Body of pancreas (tissue), 4 donors: ENCODE results near the gene AMACR. TPM values are rescaled to one million over a fixed set of nuclear protein-coding genes. Genes with fewer than 3 reads are reported as not detected.

ENCODE experiments used
- ATAC-seq: fragments of 150-250 bp; one replicate; pipeline ENCODE4 v1.9.1; 2016
- DNase-seq, 4 donors: peaks; one replicate each; pipeline ENCODE4 v3.0.0-alpha.2; 2019
- H3K27ac ChIP-seq, 4 donors: fragments of 200-600 bp; sonication (generic); 1 replicate in 3 of 4; 2 replicates in 1 of 4; pipeline versions ENCODE4 v1.5.1 to v1.6.1; 2016 to 2019; ENCODE audit warnings: mild to moderate bottlenecking in 1 of 4, mixed read lengths in 1 of 4, moderate library complexity in 1 of 4
- H3K27me3 ChIP-seq, 2 donors: fragments of 200-600 bp; sonication (generic); one replicate each; pipeline ENCODE4 v1.6.0; 2016; ENCODE audit warnings: mild to moderate bottlenecking in 1 of 2
- H3K36me3 ChIP-seq, 2 donors: fragments of 200-600 bp; sonication (generic); replicated peaks in 1 of 2; 2 replicates each; pipeline ENCODE4 v1.5.1; 2016; ENCODE audit warnings: low read depth in 2 of 2; ENCODE audit not compliant: insufficient read depth in 1 of 2
- H3K4me1 ChIP-seq: fragments of 200-600 bp; sonication (generic); one replicate; pipeline ENCODE4 v1.6.0; 2016
- H3K4me3 ChIP-seq, 2 donors: fragments of 200-600 bp; sonication (generic); 1 replicate in 1 of 2; 2 replicates in 1 of 2; pipeline ENCODE4 v1.5.1; 2016 to 2019
- H3K9me3 ChIP-seq, 3 donors: fragments of 200-600 bp; sonication (generic); 1 replicate in 2 of 3; 2 replicates in 1 of 3; pipeline ENCODE4 v1.5.1; 2016
- CTCF ChIP-seq, 7 experiments: fragments of 450-650 bp in 4 of 7; fragments of 200-600 bp in 3 of 7; sonication (generic) in 3 of 7; IDR thresholded peaks; one replicate each; pipeline ENCODE4 v1.5.1; 2016 to 2019; ENCODE audit warnings: antibody characterized with exemption in 7 of 7
- POLR2A ChIP-seq, 3 donors: fragments of 450-650 bp; IDR thresholded peaks; one replicate each; pipeline ENCODE4 v1.6.1; 2016; ENCODE audit warnings: antibody characterized with exemption in 3 of 3, mild to moderate bottlenecking in 2 of 3
- WGBS, 2 donors: methylation state at CpG; one replicate each; pipeline ENCODE4 v1.1.5; 2017; 5-methylcytosine and 5-hydroxymethylcytosine counted together
- intact Hi-C: fragments of 100-400 bp; cut with DNase I; formaldehyde crosslinking; loops from one replicate; pipeline ENCODE4 v1.15.1; 2023
- total RNA-seq, 2 donors: library from RNA; depleted of rRNA; stranded (reverse); fragments of >200 nt; gene quantifications; one replicate each; pipeline ENCODE4 v1.1.0, GENCODE V29; 2016

The AMACR gene
- total RNA-seq, 2 donors from 2014 or later = 5.4 to 7.3 TPM

DNA sequence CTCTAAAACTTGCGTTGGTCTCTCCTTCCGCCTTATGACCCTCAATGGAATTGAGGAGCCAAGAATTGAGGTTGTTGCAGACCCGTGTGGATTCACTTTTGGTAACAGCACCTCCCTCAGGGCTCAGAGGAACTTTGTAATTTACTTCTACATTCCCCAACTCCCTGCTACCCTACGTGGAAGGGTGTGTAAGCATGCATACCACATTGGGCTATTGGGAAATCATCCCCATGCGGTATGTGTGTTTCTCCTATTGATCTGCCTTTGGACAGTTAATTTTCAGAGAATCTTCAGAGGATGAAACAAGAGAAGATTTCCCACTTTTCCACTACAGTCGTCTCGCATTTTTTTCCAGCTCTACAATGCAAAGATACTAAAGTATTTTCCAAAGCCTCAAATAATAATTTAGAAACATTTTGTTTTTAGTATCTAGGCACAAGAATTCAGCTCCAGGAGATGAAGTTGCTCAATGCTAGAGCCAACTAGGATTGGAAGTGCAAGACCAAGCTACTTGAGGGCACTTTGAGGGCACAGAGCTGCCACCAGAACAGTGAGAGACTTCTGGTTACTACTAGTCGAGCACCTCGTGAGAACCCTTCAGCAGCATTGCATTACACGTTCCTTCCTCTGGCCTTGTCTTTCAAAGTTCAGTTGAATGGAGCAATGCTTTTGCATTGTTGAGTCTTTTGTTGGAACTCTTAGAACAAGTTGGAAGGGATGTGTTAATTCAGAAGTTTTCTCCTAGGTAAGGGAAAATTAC, 31.7 kb upstream of the AMACR start:
- TF ChIP-seq POLR2A (IDR thresholded peaks at IDR 0.05) (no peak), CTCF (IDR thresholded peaks at IDR 0.05) (no peak)
- intact Hi-C loops = no loop called here
- no peak overlapping the region for H3K27ac ChIP-seq
- no peaks in the 10 kb centered on the region for H3K27me3 ChIP-seq
- H3K4me1 ChIP-seq = peaks cover 31% of the 10 kb centered on the region
- no peak for ATAC-seq
- DNase-seq = no peak
- H3K9me3 ChIP-seq = no peaks in the 10 kb centered on the region
- H3K36me3 ChIP-seq = no peaks in the 10 kb centered on the region
- WGBS, 2 donors = 93 to 95% methylated on average over 10 of the region's 10 CpGs
- no peak overlapping the region for H3K4me3 ChIP-seq

GRCh38 chr5:34038838-34039237, 31.0 kb upstream of the AMACR start:
- H3K27me3 ChIP-seq = no peaks in the 10 kb centered on the region
- DNase-seq (no peak), ATAC-seq (no peak)
- WGBS, 2 donors = 98 to 100% methylated on average over 4 of the region's 4 CpGs
- H3K36me3 ChIP-seq = no peaks in the 10 kb centered on the region
- H3K9me3 ChIP-seq = no peaks in the 10 kb centered on the region
- no peak overlapping the region for H3K27ac ChIP-seq
- intact Hi-C loops = no loop called here
- H3K4me1 ChIP-seq = peaks cover 27% of the 10 kb centered on the region
- H3K4me3 ChIP-seq = no peak overlapping the region
- TF ChIP-seq POLR2A (IDR thresholded peaks at IDR 0.05) = no peak
- TF ChIP-seq CTCF (IDR thresholded peaks at IDR 0.05) = no peak

DNA sequence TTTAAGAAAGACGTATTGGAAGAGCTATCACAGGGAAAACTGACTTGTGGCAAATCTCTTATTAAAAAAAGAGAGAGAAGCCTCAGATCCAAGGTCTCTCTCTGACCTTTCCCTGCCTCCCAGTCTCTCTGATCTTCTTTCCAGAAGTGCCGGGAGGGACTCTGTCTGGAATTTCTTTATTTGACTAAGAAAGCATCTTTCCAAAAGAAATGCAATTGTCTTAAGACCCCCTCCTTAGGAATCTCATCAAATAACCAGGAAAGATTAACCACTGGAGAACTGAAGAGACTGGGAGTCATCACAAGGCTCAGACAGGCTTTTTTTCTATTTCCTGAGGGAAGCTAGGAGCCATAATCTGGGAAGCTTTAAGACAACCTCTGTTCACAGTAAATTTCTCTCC, 30.5 kb upstream of the AMACR start:
- TF ChIP-seq POLR2A (IDR thresholded peaks at IDR 0.05) (no peak), CTCF (IDR thresholded peaks at IDR 0.05) (no peak)
- WGBS, 2 donors = 81% methylated on average over 2 of the region's 2 CpGs

GRCh38 chr5:34037726-34038125, 29.9 kb upstream of the AMACR start:
- intact Hi-C loops = no loop called here
- Histone ChIP-seq H3K27me3 (no peaks in the 10 kb centered on the region), H3K4me1 (peaks cover 16% of the 10 kb centered on the region), H3K4me3 (no peak overlapping the region), H3K9me3 (no peaks in the 10 kb centered on the region), H3K27ac (no peak overlapping the region), H3K36me3 (no peaks in the 10 kb centered on the region)
- no peak for TF ChIP-seq POLR2A (IDR thresholded peaks at IDR 0.05)
- TF ChIP-seq CTCF (IDR thresholded peaks at IDR 0.05) = no peak
- ATAC-seq = no peak
- DNase-seq = no peak
- WGBS, 2 donors = 76 to 87% methylated on average over 3 of the region's 3 CpGs

More for the DNA sequence above, 30.5 kb upstream of the AMACR start:
- DNase-seq = no peak
- Histone ChIP-seq H3K27ac (no peak overlapping the region), H3K9me3 (no peaks in the 10 kb centered on the region), H3K4me3 (no peak overlapping the region), H3K27me3 (no peaks in the 10 kb centered on the region), H3K4me1 (peaks cover 22% of the 10 kb centered on the region), H3K36me3 (no peaks in the 10 kb centered on the region)
- intact Hi-C loops = no loop called here
- ATAC-seq = no peak

GRCh38 chr5:34035756-34036155, 27.9 kb upstream of the AMACR start:
- 83 to 90% methylated on average over 2 of the region's 2 CpGs for WGBS, 2 donors
- no peak for ATAC-seq
- H3K4me3 ChIP-seq = no peak overlapping the region
- no peak overlapping the region for H3K27ac ChIP-seq
- TF ChIP-seq CTCF (IDR thresholded peaks at IDR 0.05) (no peak), POLR2A (IDR thresholded peaks at IDR 0.05) (no peak)
- H3K36me3 ChIP-seq = no peaks in the 10 kb centered on the region
- no peaks in the 10 kb centered on the region for H3K27me3 ChIP-seq
- no peak for DNase-seq
- intact Hi-C loops = no loop called here
- peaks cover 9% of the 10 kb centered on the region for H3K4me1 ChIP-seq
- H3K9me3 ChIP-seq = no peaks in the 10 kb centered on the region
